HepG2 (cell line): Measurements from ENCODE around the gene SEMA3F.

Experiments
- DR1 ChIP-seq: sonication (generic); formaldehyde crosslinking; IDR thresholded peaks from 2 replicates; pipeline ENCODE4 v1.8.0; 2021; ENCODE audit warnings: mild to moderate bottlenecking, missing genetic modification reagents, inconsistent platforms
- IRF2 ChIP-seq: IDR thresholded peaks from 2 replicates; pipeline ENCODE4 v1.6.1; 2018; ENCODE audit warnings: missing genetic modification reagents, missing compliant biosample characterization
- THAP9 ChIP-seq: sonication (generic); formaldehyde crosslinking; IDR thresholded peaks from 2 replicates; pipeline ENCODE4; 2020; ENCODE audit warnings: missing genetic modification reagents, mild to moderate bottlenecking, borderline replicate concordance

GRCh38 chr3:50139718-50140423 is 15.3 kb upstream of the SEMA3F start:
- no peak for TF ChIP-seq THAP9
- no peak for TF ChIP-seq IRF2 (CRISPR knock-in tag)
- no peak for TF ChIP-seq DR1 (CRISPR knock-in tag)
